ENCODE results near the gene CDKN2AIPNL.
A peak's percentile ranks its signal among the peaks of the same experiment; 100 is the strongest.

Gene CDKN2AIPNL

GRCh38 chr5:134411546-134412266 is at the start of gene CDKN2AIPNL:
Gene CDKN2AIPNL, minus strand, starts transcription at chr5:134411881. Its CDS starts 27 bp downstream, at chr5:134411854.
- peak; percentile 79 to 84 (median 82) for DNase-seq

GRCh38 chr5:134460551-134460950 is 48.9 kb upstream of the CDKN2AIPNL start:
- DNase-seq: no peak

GRCh38 chr5:134459491-134459890 is 47.8 kb upstream of the CDKN2AIPNL start:
- DNase-seq: no peak

GRCh38 chr5:134459010-134459403 is 47.3 kb upstream of the CDKN2AIPNL start:
- peak in 1 of 3 experiments; percentile 34 for DNase-seq

GRCh38 chr5:134458234-134459009 is 46.7 kb upstream of the CDKN2AIPNL start:
- DNase-seq: no peak

- DNase-seq: no peak
These were observed 46.1 kb upstream of the CDKN2AIPNL start for GRCh38 chr5:134457801-134458200.

GRCh38 chr5:134456825-134457224 is 45.1 kb upstream of the CDKN2AIPNL start:
- no peak for DNase-seq

GRCh38 chr5:134455466-134455865 is 43.8 kb upstream of the CDKN2AIPNL start:
- DNase-seq: no peak

GRCh38 chr5:134453016-134453415 is 41.3 kb upstream of the CDKN2AIPNL start:
- no peak for DNase-seq

GRCh38 chr5:134451936-134452505 is 40.3 kb upstream of the CDKN2AIPNL start:
- no peak for DNase-seq

- no peak for DNase-seq
These were observed 39.7 kb upstream of the CDKN2AIPNL start for GRCh38 chr5:134451225-134451935.

GRCh38 chr5:134450374-134450773 is 38.7 kb upstream of the CDKN2AIPNL start:
- no peak for DNase-seq

- DNase-seq: no peak
These were observed 37.5 kb upstream of the CDKN2AIPNL start for GRCh38 chr5:134449167-134449566.

GRCh38 chr5:134447815-134448520 is 36.3 kb upstream of the CDKN2AIPNL start:
- DNase-seq: no peak

- no peak for DNase-seq
These were observed 35.3 kb upstream of the CDKN2AIPNL start for GRCh38 chr5:134446938-134447337.

GRCh38 chr5:134445856-134446818 is 34.5 kb upstream of the CDKN2AIPNL start:
- no peak for DNase-seq

- no peak for DNase-seq
These were observed 33.3 kb upstream of the CDKN2AIPNL start for GRCh38 chr5:134444941-134445471.

GRCh38 chr5:134440201-134440755 is 28.6 kb upstream of the CDKN2AIPNL start:
- no peak for DNase-seq

GRCh38 chr5:134439210-134439654 is 27.6 kb upstream of the CDKN2AIPNL start:
- peak in 1 of 3 experiments; percentile 93 for DNase-seq

GRCh38 chr5:134438721-134439123 is 27.0 kb upstream of the CDKN2AIPNL start:
- no peak for DNase-seq

Measured in NCI-H1417 (cell line).